ENCODE results near the gene CC2D2A.

- TF ChIP-seq POLR2A (IDR thresholded peaks at IDR 0.05; ENCODE audit: low read length): no peak
- TF ChIP-seq GATA1 (IDR thresholded peaks at IDR 0.05; ENCODE audit: low read depth, low read length): no peak
Measured at GRCh38 chr4:15551740-15552446, 82.2 kb downstream of the CC2D2A start.
